Measurements from ENCODE around the gene ATF7.

DNA sequence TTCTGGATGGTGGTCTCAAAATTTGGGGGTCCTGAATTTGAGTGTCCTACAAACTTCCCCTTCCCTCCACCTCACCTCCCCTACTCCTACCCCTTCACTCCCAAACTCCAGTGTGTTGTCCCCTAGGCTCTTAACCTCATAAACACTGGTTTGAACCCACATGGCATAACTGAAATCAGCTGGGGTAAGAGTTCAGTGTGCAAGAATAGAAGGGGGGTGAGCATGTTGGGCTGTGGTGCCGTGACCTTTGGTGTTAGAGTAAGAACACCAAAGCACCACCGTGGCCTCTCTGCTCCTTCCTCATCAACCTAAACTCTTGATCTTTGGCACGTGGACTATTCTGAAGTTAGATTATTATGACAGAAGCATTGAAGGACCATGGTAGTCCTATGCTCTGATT is 163.2 kb downstream of the ATF7 start:
- no peak for TF ChIP-seq EZH2 (IDR thresholded peaks at IDR 0.05; ENCODE audit: borderline replicate concordance, low read depth, low read length, severe bottlenecking)
- TF ChIP-seq CTCF (IDR thresholded peaks at IDR 0.05; ENCODE audit: extremely low read depth in 1 of 2, insufficient read depth in 1 of 2, low read depth in 1 of 2, low read length in 2 of 2) = no peak
- TF ChIP-seq POLR2A (IDR thresholded peaks at IDR 0.05; ENCODE audit: low read depth, low read length) = no peak
- no peak for TF ChIP-seq POLR2AphosphoS5 (IDR thresholded peaks at IDR 0.05; ENCODE audit: insufficient read depth, low read depth, low read length)
- TF ChIP-seq GATA2 (IDR thresholded peaks at IDR 0.05; ENCODE audit: insufficient read depth, insufficient read length, low read depth, low read length) = no peak
